ENCODE data around the gene CXXC4. TPM values are rescaled to one million over a fixed set of nuclear protein-coding genes. Genes with fewer than 3 reads are reported as not detected.
A peak's percentile ranks its signal among the peaks of the same experiment; 100 is the strongest.

CXXC4 gene
- total RNA-seq, 1 experiment from 2014 or later, result 4.2 TPM

DNA sequence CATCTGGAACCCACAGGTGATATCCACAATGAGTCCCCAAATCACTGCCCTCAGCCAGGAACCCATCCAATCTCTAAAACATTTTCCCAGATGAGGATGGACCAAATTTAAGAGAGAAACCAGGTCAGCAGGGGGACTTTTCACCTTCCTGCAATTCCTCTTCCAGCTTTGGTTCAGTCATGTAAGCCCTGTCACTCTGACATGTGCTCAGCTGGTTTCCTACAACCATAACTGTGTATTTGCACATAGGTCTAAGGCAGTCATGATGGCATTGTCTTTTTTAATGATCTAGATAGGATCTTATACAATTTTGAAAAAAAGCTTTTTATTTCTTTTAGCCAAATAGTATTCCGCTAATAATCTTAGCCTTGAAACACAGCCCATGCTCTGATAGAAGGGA, 6.5 kb downstream of the CXXC4 start:
- Histone ChIP-seq H3T11ph (ENCODE audit: low read length) (no peak overlapping the region), H3K4me2 (ENCODE audit: insufficient read depth, insufficient read length, low read length) (no peak overlapping the region), H4K20me1 (ENCODE audit: control insufficient read depth, insufficient read depth, insufficient read length) (no peaks in the 10 kb centered on the region), H3K14ac (ENCODE audit: insufficient read depth, low read length) (no peak overlapping the region), H3K18ac (ENCODE audit: insufficient read length, low read depth, low read length) (no peak overlapping the region), H2AK5ac (ENCODE audit: insufficient read length, low read length) (no peak overlapping the region), H2AFZ (ENCODE audit: low read length) (no peak overlapping the region), H3K56ac (ENCODE audit: insufficient read length, low read depth, low read length) (no peak overlapping the region), H2BK12ac (ENCODE audit: insufficient read length, low read depth, low read length) (no peak overlapping the region), H3K9me3 (ENCODE audit: control insufficient read depth, low read depth, low read length) (no peaks in the 10 kb centered on the region), H3K23me2 (ENCODE audit: insufficient read length, low read depth, low read length, poor library complexity, severe bottlenecking) (peaks cover 16% of the 10 kb centered on the region), H2BK120ac (ENCODE audit: low read depth, low read length, poor library complexity, severe bottlenecking) (peak overlapping the region; percentile 23), H2BK20ac (ENCODE audit: low read depth, low read length, poor library complexity, severe bottlenecking) (no peak overlapping the region), H2BK5ac (ENCODE audit: insufficient read length, low read length) (no peak overlapping the region), H4K8ac (replicated peaks; ENCODE audit: insufficient read length, low read depth, low read length) (no peak overlapping the region), H4K91ac (ENCODE audit: insufficient read length, low read depth, low read length) (no peak overlapping the region), H2BK15ac (ENCODE audit: low read depth, low read length) (no peak overlapping the region), H3K27me3 (ENCODE audit: insufficient read depth, low read length) (no peaks in the 10 kb centered on the region), H3K79me1 (ENCODE audit: insufficient read depth, low read depth, low read length, poor library complexity, severe bottlenecking) (no peaks in the 10 kb centered on the region), H3K23ac (ENCODE audit: insufficient read length, low read depth, low read length) (no peak overlapping the region), H3K9ac (ENCODE audit: extremely low read depth, insufficient read length, low read length) (no peak overlapping the region), H3K79me2 (ENCODE audit: insufficient read depth, low read length) (no peaks in the 10 kb centered on the region), H3K27ac (ENCODE audit: insufficient read length, low read depth, low read length) (no peak overlapping the region), H3K4ac (ENCODE audit: low read depth, low read length) (no peak overlapping the region), H4K5ac (ENCODE audit: insufficient read length, low read depth, low read length) (no peak overlapping the region), H3K4me1 (ENCODE audit: insufficient read depth, low read length) (peaks cover 2% of the 10 kb centered on the region; the same call in 1 of the 2 replicates)
- Mint-ChIP-seq H3K27ac (no peak overlapping the region), H3K36me3 (ENCODE audit: insufficient read depth in 1 of 3, low read depth in 3 of 3) (no peaks in the 10 kb centered on the region; a peak in 1 of 7 replicates), H3K4me1 (peaks cover 42 to 51% of the 10 kb centered on the region in 2 experiments), H3K27me3 (ENCODE audit: low read depth) (no peaks in the 10 kb centered on the region), H3K9me3 (no peaks in the 10 kb centered on the region), H3K4me3 (no peak overlapping the region)
- WGBS (ENCODE audit: extremely low coverage, insufficient read length, low lambda C conversion rate), result no CpG with 5 or more reads among the region's 1 CpG
- TF ChIP-seq, protein P1, sequence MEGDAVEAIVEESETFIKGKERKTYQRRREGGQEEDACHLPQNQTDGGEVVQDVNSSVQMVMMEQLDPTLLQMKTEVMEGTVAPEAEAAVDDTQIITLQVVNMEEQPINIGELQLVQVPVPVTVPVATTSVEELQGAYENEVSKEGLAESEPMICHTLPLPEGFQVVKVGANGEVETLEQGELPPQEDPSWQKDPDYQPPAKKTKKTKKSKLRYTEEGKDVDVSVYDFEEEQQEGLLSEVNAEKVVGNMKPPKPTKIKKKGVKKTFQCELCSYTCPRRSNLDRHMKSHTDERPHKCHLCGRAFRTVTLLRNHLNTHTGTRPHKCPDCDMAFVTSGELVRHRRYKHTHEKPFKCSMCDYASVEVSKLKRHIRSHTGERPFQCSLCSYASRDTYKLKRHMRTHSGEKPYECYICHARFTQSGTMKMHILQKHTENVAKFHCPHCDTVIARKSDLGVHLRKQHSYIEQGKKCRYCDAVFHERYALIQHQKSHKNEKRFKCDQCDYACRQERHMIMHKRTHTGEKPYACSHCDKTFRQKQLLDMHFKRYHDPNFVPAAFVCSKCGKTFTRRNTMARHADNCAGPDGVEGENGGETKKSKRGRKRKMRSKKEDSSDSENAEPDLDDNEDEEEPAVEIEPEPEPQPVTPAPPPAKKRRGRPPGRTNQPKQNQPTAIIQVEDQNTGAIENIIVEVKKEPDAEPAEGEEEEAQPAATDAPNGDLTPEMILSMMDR (conservative IDR thresholded peaks at IDR 0.05), result no peak
- no peak for DNase-seq
